HG02852 (cell line): Measurements from ENCODE around the gene MOCOS.

ENCODE experiments used
- ATAC-seq: cut with Tn5 transposase; IDR thresholded peaks from one replicate; pipeline ENCODE4 v1.9.1; 2021; ENCODE audit warnings: mild to moderate bottlenecking, moderate library complexity; ENCODE audit not compliant: unreplicated experiment

The MOCOS gene

GRCh38 chr18:36262971-36263370 is 75.7 kb downstream of the MOCOS start:
- no peak for ATAC-seq

GRCh38 chr18:36264283-36264682 is 77.0 kb downstream of the MOCOS start:
- ATAC-seq: no peak

GRCh38 chr18:36265015-36265414 is 77.7 kb downstream of the MOCOS start:
- no peak for ATAC-seq

- ATAC-seq: no peak
Measured at GRCh38 chr18:36269157-36269556, 81.9 kb downstream of the MOCOS start.

- no peak for ATAC-seq
Measured at GRCh38 chr18:36271153-36271552, 83.9 kb downstream of the MOCOS start.

GRCh38 chr18:36273347-36273746 is 86.0 kb downstream of the MOCOS start:
- no peak for ATAC-seq

- no peak for ATAC-seq
Measured at GRCh38 chr18:36274083-36274715, 86.9 kb downstream of the MOCOS start.

GRCh38 chr18:36275561-36275960 is 88.3 kb downstream of the MOCOS start:
- ATAC-seq: no peak

- ATAC-seq: no peak
Measured at GRCh38 chr18:36279001-36279400, 91.7 kb downstream of the MOCOS start.

GRCh38 chr18:36281936-36282335 is 94.6 kb downstream of the MOCOS start:
- ATAC-seq: no peak

GRCh38 chr18:36283448-36283847 is 96.2 kb downstream of the MOCOS start:
- ATAC-seq: no peak

GRCh38 chr18:36284268-36284667 is 97.0 kb downstream of the MOCOS start:
- ATAC-seq: no peak

GRCh38 chr18:36284671-36285295 is 97.5 kb downstream of the MOCOS start:
- ATAC-seq: no peak

GRCh38 chr18:36287653-36288052 is 100.4 kb downstream of the MOCOS start:
- no peak for ATAC-seq

GRCh38 chr18:36288689-36289088 is 101.4 kb downstream of the MOCOS start:
- no peak for ATAC-seq

- ATAC-seq: no peak
Measured at GRCh38 chr18:36294031-36294430, 106.7 kb downstream of the MOCOS start.

GRCh38 chr18:36295214-36295613 is 107.9 kb downstream of the MOCOS start:
- no peak for ATAC-seq

GRCh38 chr18:36295880-36296301 is 108.6 kb downstream of the MOCOS start:
- no peak for ATAC-seq

- ATAC-seq: peak; percentile 16
Measured at GRCh38 chr18:36296650-36297416, 109.5 kb downstream of the MOCOS start.

GRCh38 chr18:36297417-36298125 is 110.3 kb downstream of the MOCOS start, which contains the start of gene FHOD3:
Gene FHOD3 (plus strand): TSS chr18:36297713. CDS start chr18:36297836, 123 bp downstream.
- ATAC-seq: peak; percentile 53

- peak; percentile 27 for ATAC-seq
Measured at GRCh38 chr18:36298126-36298741, 110.9 kb downstream of the MOCOS start.
